ENCODE results near the gene NFATC3.

NFATC3 gene

GRCh38 chr16:68073902-68074760 lies 11.0 kb upstream of the NFATC3 start:
- no peak for DNase-seq

GRCh38 chr16:68074850-68075555 lies 10.2 kb upstream of the NFATC3 start:
- no peak for DNase-seq

GRCh38 chr16:68075980-68076379 lies 9.2 kb upstream of the NFATC3 start:
- DNase-seq, result no peak

- no peak for DNase-seq
Measured at GRCh38 chr16:68076560-68076959, 8.6 kb upstream of the NFATC3 start.

GRCh38 chr16:68077866-68078700 lies 7.1 kb upstream of the NFATC3 start:
- DNase-seq, result no peak

- no peak for DNase-seq
Measured at GRCh38 chr16:68078701-68079375, 6.3 kb upstream of the NFATC3 start.

GRCh38 chr16:68079376-68079625 lies 5.9 kb upstream of the NFATC3 start:
- DNase-seq, result no peak

GRCh38 chr16:68079626-68080344 lies 5.4 kb upstream of the NFATC3 start:
- DNase-seq, result no peak

- no peak for DNase-seq
Measured at GRCh38 chr16:68081861-68082628, 3.1 kb upstream of the NFATC3 start.

- no peak for DNase-seq
Measured at GRCh38 chr16:68082629-68083238, 2.4 kb upstream of the NFATC3 start.

GRCh38 chr16:68083239-68083781 lies 1.9 kb upstream of the NFATC3 start:
- no peak for DNase-seq

- DNase-seq, result no peak
Measured at GRCh38 chr16:68083861-68084503, 1.2 kb upstream of the NFATC3 start.

GRCh38 chr16:68084504-68085258 lies 489 bp upstream of the NFATC3 start:
- peak; percentile 86 for DNase-seq

GRCh38 chr16:68086336-68086841 lies 1.2 kb downstream of the NFATC3 start:
- DNase-seq, result peak; percentile 11

GRCh38 chr16:68086860-68087268 lies 1.7 kb downstream of the NFATC3 start:
- DNase-seq, result no peak

GRCh38 chr16:68087688-68088087 lies 2.5 kb downstream of the NFATC3 start:
- no peak for DNase-seq

GRCh38 chr16:68088130-68088972 lies 3.2 kb downstream of the NFATC3 start:
- no peak for DNase-seq

GRCh38 chr16:68089067-68089466 lies 3.9 kb downstream of the NFATC3 start:
- no peak for DNase-seq

All from NCI-H1105 treated with DMSO at 0.1 percent for 48 hours (cell line).